Frontal cortex (tissue), 4 donors: Measurements from ENCODE around the gene KCTD6. TPM values are rescaled to one million over a fixed set of nuclear protein-coding genes. Genes with fewer than 3 reads are reported as not detected.

ENCODE experiments used
- DNase-seq, 2 donors: peaks; one replicate each; pipeline ENCODE4 v3.0.0; 2012; ENCODE audit warnings: low spot score in 2 of 2
- FAIRE-seq: peaks from 2 replicates; lab custom pipeline; 2012; peaks lifted over from hg19 to GRCh38; lab: Jason Lieb, UNC
- total RNA-seq: library from RNA; depleted of rRNA; stranded (reverse); fragments of >200 nt; gene quantifications from one replicate; pipeline ENCODE4 v1.2.3, GENCODE V29; 2014
- donor health status: control.
- donor health status: control.
- donor health status: control.

The KCTD6 gene
- total RNA-seq: 24.5 TPM

DNA sequence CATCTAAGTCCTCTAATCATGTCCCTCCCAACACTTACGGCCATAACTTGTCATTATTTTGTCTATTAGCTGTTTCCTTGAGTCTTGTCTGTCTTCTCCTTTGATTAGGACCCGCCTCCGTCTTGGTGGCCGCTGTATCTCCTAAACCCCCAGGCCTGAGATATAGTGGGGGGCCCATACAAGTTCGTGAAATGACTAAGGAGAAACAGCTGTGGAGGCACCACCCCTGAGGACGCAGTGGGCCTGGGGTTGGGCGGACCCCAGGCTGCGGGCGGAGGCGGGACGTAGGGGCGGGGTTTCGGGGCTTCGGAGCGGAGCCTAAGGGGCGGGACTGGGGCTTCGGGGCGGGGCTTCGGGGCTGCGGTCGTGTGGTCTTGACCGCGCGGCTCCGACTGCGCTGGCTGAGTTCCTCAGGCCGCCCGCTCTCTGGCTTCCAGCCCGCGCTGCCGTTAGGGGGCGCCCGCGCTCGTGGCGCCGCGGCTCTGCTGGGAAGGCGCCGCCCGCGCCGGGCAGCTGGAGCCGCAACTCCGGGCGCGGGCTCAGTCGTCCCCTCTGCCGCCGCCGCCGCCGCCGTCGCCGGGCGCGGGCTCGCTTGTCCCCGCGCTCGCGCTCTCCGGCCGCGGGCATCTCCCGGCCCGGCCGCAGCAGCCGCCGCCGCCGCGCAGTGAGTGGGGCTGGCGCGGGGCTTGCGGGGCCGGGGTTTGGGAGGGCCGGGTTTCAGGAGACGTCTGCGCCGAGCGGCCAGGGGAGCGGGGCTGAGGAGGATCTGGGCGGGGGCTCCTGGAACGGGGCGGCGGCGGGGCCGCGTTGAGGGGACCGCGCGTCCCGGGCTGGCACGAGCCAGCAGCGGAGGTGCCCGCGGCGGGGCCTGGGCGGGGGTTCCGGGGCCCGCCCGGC lies at the start of gene KCTD6:
KCTD6 (plus strand) TSS at position 591 of the 897 bp plus-strand sequence. CDS start 6,660 bp downstream, outside the sequence.
- FAIRE-seq (no peak), DNase-seq (peak; percentile 91 to 93)

DNA sequence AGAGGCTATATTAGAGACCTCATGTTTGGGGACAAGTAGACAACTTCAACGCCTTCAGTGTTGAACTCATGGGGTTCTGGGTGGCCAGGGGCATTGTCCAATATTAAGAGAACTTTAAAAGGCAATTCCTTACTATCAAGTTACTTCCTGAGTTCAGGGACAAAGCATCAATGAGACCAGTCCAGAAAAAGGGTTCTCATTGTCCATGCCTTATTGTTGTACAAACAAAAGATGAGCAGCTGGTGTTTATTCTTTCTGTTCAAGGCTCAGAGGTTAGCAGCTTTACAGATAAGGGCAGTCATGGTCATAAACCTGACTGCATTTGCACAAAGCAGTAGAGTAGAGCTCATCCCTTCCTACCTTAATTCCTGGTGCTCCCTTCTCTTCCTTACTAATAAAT lies 39.7 kb upstream of the KCTD6 start:
- DNase-seq (no peak), FAIRE-seq (no peak)

DNA sequence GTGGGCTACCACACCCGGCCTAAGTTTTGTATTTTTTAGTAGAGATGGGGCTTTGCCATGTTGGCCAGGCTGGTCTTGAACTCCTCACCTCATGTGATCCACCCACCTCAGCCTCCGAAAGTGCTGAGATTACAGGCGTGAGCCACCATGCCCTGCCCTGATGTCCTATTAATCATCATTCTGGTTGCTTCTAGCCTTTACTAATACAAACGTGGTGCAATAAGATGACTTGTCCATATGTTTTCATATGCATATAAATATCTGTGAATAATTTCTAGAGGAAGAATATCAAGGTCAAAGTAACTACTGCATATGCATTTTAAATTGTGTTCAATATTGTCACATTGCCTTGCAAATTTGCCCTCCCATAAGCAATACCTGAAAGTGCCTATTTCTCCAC lies 32.7 kb upstream of the KCTD6 start:
- no peak for DNase-seq
- FAIRE-seq: no peak

DNA sequence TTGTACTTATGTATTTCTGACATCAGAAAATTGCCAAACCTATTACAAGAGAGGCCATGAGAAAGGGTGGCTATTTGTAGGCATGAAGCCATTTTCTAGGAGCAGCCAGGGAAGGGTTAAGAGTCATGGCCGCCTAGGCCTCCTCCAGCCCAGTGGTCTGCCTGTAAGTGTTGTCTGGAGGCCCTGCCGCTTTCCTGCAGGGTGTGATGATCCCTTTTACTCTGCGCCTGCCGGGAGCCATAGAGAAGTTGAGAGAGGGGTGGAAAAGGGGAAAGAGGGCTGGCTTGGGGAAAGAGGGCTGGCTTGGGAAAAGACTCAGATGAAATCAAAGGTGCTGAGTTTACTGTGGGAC lies 29.1 kb upstream of the KCTD6 start:
- FAIRE-seq: no peak
- DNase-seq: no peak

DNA sequence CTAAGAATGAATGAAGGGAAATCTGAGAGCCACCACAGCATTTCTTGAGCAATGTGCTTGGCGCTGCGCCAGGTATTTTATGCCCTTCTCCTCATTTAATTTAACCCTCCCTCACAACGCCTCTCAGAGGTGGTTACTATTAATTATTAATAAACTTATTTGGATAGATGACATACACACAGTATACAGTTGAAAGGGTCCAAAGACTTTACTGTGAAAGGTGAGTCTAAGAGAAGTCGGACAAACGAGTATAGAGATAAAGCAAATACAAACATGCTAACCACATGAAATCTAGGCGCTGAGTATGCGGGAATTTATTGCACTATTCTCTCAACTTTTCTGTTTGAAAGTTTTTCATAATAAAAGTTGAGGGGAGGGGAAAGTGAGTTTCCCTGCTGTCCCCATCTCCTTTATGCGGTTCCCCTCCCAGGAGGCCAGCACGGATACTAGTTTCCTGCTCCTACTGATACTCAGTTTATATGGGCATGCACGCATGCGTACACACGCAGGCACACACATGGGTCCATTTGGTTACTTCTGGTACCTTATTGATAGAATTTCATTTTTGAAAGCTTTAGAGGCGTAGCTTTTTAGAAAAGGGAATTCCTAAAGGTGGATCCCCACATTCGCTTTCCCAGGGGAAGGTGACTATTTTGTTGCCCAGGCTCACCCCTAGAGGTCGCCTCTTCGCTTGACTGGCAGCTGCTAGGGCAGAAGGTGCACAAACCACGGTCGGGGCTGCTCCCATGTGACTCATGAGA lies 28.5 kb upstream of the KCTD6 start:
- peak; percentile 58 to 72 for DNase-seq
- no peak for FAIRE-seq

DNA sequence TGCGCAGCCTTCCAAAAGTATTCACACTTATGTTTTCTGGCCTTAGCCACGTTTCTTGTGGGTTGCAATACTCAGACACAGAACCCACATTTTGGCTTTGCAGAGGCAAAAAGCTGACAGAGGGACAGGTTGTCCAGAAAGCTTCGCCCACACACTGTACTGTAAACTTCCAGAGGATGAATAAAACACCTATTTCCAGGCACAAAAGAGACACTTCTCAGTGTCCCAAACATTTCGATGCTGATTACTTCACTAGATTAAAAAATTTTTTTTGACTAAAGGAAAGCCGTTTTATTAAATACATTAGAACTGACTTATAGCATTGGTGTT lies 28.0 kb upstream of the KCTD6 start:
- DNase-seq (no peak), FAIRE-seq (no peak)

DNA sequence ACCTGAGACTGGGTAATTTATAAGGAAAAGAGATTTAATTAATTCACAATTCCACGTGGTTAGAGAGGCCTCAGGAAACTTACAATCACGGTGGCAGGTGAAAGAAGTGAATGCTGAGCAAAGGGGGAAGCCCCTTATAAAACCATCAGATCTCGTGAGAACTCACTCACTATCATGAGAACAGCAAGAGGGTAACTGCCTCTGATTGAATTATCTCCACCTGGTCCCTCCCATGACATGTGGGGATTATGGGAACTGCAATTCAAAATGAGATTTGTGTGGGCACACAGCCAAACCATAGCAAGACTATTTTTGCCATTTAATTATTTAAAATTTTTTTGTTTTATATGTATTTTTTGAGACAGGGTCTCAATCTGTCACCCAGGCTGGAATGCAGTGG lies 27.0 kb upstream of the KCTD6 start:
- FAIRE-seq (no peak), DNase-seq (no peak)

DNA sequence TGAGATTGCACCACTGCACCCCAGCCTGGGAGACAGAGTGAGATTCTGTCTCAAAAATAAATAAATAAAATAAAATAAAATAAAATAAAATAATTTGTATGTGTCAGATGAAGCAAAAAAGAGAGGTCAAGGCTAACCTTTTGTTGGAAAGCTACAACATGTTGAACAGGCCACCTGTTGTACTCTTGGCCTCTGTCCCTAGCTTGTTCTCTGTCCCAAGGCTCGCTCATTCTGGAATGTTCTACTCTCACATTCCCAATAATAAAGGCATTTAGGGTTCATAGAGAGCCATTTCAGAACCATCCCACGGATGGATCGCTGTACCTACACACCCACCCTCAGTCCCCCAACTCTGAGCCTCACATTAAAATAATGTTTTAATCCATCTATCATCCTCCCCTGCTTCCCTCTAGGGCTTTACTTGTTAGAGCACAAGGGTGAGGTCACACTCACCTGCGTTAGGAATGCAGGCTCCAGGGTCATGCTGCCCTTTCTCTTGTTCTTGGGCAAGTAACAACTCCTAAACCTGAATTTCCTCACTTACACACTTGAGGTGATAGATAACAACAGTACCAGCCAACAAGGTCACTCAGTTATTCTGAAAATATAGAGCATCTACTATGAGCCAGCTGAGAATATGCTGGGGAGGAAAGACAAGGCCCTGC lies 24.9 kb upstream of the KCTD6 start:
- FAIRE-seq: no peak

DNA sequence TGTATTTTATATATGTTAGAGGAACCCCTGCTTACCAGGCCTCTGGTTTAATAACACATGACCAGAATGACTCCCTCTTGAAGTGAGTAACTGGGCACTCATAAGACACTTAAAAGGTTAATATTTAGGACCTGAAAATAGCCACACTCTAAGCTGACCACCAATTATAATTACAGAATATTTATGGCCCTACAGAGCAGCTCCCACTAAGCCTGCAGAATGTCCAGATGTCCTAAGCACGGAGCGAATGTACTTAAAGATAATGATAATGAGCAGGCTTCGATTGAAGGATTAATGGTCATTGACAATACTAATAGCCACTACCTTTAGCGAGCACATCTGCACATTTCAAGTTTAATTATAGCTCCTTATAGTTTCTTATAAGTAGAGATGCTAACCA lies 22.8 kb upstream of the KCTD6 start:
- DNase-seq (no peak), FAIRE-seq (no peak)

More for the DNA sequence above, 24.9 kb upstream of the KCTD6 start:
- DNase-seq: no peak

DNA sequence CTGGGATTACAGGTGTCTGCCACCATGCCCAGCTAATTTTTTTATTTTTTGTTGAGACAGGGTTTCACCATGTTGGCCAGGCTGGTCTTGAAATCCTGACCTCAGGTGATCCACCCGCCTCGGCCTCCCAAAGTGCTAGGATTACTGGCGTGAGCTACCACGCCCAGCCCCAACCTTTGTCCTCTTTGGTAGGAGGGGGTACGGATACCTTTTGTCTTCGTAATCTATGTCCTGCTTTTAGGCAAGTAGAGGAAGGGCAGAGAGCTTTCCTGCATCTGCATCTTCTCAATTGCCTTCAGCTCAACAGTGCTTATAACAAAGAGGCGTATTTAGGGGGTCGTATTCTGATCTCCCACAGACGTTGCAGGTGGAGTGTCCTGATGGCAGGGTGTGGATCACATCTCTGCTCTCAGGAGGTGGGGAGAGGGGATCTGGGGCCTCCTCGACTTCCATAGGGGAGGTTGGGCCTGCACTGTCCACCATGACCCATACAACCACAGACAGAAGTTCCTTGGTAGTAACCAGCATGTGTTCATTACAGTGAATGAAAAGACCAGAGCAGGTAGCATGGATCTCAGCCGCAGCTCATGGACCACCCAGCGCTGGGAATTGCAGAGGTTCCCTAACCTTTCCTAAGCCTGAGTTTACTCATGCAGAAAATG lies 21.4 kb upstream of the KCTD6 start:
- no peak for DNase-seq

DNA sequence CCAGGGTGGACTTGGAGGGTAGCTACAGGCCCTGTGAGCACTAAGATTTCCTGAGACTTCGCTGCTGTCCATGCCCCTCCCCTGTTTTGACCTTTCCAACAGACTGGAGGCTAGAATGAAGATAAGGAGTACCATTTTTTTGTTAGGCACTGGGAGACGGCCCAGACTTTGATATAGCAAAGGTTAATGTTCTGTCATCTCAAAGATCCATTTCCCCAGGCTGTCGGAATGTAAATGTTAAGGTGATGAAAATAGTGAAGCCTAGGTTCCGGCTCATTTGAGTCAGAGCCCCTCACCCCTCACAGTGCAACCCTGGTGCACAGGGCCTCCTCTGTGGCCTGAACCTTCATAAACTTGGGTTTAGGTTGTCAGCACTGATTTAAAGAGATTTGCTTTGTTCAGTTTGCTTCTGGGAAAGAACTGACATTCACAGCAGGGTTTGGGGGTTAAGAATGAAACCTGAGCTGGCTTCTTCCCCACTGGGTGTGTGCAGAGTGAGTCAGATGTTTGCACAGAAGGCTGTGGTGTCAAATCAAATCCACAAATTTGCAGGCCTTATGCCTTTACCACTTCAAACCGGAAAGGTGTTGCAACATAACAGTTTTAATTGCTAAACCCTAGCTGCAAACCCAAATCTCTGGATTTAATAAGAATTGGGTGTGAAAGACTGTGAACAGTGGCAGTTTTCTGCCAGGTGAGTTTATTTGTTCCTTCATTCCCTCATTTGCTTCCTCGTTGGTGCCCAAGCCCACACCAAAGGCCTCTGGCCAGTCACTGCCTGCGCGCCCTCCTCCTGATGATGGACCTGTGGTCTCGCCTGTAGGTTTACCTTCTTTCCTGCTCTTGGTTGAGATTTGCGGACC lies 20.6 kb upstream of the KCTD6 start:
- FAIRE-seq (no peak), DNase-seq (no peak)

More for the DNA sequence above, 21.4 kb upstream of the KCTD6 start:
- FAIRE-seq: no peak

DNA sequence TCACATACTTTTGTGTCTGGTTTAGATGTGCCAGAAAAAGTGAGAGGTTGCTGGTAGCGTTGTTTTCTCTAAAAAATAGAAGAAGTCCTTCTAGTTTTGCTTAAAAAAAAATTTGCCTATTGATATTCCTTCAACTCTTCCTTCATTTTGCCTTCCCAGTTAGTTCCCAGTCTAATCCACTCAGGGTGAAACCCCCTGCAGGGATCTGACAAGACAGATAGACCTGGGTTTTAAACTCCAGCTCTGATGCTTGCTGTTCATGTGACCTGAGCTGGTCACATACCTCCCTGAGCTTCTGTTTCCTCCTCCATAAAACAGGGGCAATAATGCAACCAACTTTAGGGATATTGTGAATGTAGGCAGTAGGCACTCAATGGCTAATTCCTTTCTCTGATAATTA lies 18.6 kb upstream of the KCTD6 start:
- no peak for FAIRE-seq
- no peak for DNase-seq

DNA sequence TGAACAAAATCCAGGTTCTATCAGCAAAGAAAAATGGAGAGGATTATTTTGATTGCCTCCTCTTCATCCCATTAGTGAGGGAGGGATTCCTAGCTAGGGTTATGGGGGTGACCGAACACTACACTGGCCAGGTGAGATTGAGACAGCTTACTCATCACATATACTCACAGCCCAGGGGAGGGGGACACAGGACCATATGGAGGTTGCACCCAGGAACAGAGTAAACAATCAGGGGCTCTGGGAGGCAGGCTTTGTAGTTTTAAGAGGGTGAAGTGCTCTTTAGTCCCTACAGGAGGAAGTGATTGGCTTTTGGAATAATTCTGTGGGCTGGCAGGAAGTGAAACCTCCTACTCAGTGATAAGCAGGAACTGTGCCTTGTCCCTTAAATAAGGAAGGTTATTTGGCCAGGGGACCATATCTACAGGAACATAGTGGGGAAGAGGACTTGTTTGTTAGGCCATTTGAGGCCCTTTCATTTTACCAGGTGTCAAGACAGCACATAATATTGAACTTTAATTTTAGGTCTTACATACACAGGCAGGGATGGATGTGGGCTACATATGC lies 17.5 kb upstream of the KCTD6 start:
- DNase-seq (no peak), FAIRE-seq (no peak)

DNA sequence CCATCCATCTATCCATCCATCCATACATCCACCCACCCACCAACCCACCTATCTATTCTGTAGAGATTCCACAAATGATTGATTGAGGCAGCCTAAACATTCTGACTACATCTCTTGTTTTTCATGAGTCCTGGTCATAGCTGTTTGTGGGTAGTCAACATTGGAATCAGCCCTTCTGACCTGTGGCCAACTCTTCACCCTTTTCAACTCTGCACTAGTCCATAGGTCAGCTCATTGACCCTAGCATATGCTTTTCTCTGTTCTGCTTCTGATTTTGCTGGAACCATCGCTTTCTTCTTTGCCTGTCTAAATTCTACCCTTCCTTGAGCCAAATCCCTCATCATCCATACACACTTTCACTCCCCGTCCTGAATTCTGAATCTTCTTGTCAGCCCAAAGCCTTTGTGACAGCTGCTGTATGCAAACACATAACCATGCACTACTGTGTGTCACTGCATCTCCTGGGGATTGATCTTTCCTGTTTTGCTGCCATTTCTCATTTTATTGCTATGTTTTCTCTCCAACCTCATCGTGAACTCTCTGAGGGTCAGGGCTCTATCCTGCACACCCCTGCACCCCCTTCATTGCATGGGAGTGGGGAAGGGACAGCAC lies 16.8 kb upstream of the KCTD6 start:
- no peak for FAIRE-seq
- DNase-seq: no peak

DNA sequence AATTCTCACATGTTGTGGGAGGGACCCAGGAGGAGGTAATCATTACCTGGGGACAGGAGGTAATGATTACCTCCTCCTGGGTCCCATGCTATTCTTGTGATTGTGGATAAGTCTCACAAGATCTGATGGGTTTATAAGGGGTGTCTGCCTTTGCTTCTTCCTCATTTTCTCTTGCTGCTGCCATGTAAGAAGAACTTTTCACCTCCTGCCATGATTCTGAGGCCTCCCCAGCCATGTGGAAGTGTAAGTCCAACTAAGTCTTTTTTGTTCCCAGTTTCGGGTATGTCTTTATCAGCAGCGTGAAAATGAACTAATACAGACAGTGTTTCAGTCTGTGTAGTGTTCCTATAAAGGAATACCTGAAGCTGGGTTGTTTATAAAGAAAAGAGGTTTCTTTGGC lies 13.1 kb upstream of the KCTD6 start:
- no peak for FAIRE-seq
- DNase-seq: no peak

DNA sequence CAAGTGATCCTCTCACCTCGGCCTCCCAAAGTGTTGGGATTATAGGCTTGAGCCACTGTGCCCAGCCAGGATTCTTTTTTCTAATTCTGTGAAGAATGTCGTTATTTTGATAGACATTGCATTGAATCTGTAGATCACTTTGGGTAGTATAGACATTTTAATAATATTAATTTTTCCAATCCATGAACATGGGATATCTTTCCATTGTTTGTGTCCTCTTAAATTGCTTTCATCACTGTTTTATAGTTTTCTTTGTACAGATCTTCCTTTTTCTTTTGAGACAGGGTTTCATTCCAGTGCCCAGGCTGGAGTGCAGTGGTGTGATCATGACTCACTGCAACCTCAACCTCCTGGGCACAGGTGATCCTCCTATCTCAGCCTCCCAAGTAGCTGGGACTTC lies 11.6 kb upstream of the KCTD6 start:
- no peak for FAIRE-seq
- DNase-seq: no peak

DNA sequence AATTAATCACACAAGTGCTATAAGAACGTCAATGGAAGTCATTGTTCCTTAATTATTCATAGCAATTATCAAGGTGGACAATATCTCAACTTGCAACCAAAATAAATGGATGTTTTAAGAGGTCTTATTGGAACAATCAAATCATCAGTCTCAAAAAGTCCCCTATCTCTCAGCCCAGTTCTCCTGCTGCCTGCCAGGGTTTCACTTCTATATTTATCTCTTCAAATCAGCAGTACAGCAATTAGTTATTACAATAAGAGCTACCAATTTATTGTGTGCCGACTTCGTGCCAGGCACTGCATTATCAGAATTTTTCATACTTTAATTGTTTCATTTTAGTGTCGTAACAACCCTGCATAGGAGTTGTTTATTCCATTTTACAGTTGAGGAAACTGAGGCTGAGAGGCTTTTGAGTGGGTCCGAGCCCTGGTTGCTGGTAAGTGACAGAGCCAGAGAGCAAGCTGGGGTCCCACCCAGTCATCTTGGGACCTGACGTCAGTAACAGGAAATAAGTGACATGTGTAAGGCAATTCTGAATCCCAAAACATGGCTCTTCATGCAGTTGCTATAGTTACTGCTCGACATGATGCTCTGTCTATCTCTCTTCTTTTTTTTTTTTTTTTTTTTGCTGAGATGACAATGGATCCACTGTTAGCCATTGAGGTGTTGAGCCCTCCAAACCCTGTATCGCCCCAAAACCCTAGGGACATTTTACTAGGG lies 8.8 kb upstream of the KCTD6 start:
- no peak for DNase-seq
- FAIRE-seq: no peak
